PFSK-1 (cell line): ENCODE measurements around the gene LRMDA.

Experiments used
- FOXP2 ChIP-seq: optimal IDR thresholded peaks from 2 replicates; pipeline ENCODE3; 2011; ENCODE audit warnings: borderline replicate concordance, control low read depth, inconsistent platforms; ENCODE audit not compliant: insufficient read depth; ENCODE audit errors: extremely low read length, extremely low read depth
- POLR2AphosphoS5 ChIP-seq: IDR thresholded peaks from 2 replicates; pipeline ENCODE4 v1.6.1; 2012; ENCODE audit warnings: low read depth, mild to moderate bottlenecking, control low read depth, low read length, moderate library complexity
- REST ChIP-seq, 2 experiments: IDR thresholded peaks; 2 replicates each; pipeline versions ENCODE4 v1.6.1 to v1.8.0; 2011 to 2012; ENCODE audit warnings: low read depth in 2 of 2, low read length in 2 of 2, control low read depth in 1 of 2, inconsistent platforms in 1 of 2, mild to moderate bottlenecking in 1 of 2, moderate library complexity in 1 of 2; ENCODE audit not compliant: insufficient read depth in 1 of 2
- SIN3A ChIP-seq: IDR thresholded peaks from 2 replicates; pipeline ENCODE4 v1.6.1; 2012; ENCODE audit warnings: mild to moderate bottlenecking, low read length, moderate library complexity, borderline replicate concordance; ENCODE audit not compliant: insufficient read depth
- TAF1 ChIP-seq: IDR thresholded peaks from 2 replicates; pipeline ENCODE4 v1.6.1; 2012; ENCODE audit warnings: low read length, control low read depth, borderline replicate concordance; ENCODE audit not compliant: insufficient read depth

The LRMDA gene

GRCh38 chr10:75617485-75618155, 186.2 kb downstream of the LRMDA start:
- TF ChIP-seq FOXP2 (no peak), POLR2AphosphoS5 (no peak), SIN3A (no peak), REST (IDR thresholded peaks at IDR 0.05; ENCODE audit: insufficient read depth in 1 of 2, low read depth in 2 of 2, low read length in 2 of 2) (no peak), TAF1 (no peak)

- TF ChIP-seq POLR2AphosphoS5: no peak
- TF ChIP-seq REST (IDR thresholded peaks at IDR 0.05; ENCODE audit: insufficient read depth in 1 of 2, low read depth in 2 of 2, low read length in 2 of 2): no peak
- no peak for TF ChIP-seq TAF1
- no peak for TF ChIP-seq SIN3A
- TF ChIP-seq FOXP2: no peak
These were observed 188.2 kb downstream of the LRMDA start for GRCh38 chr10:75619635-75620034.

GRCh38 chr10:75620356-75620755, 188.9 kb downstream of the LRMDA start:
- no peak for TF ChIP-seq REST (IDR thresholded peaks at IDR 0.05; ENCODE audit: insufficient read depth in 1 of 2, low read depth in 2 of 2, low read length in 2 of 2)
- TF ChIP-seq SIN3A: no peak

GRCh38 chr10:75622503-75622902, 191.1 kb downstream of the LRMDA start:
- TF ChIP-seq POLR2AphosphoS5: no peak
- TF ChIP-seq TAF1: no peak
- TF ChIP-seq SIN3A: no peak
- no peak for TF ChIP-seq REST (IDR thresholded peaks at IDR 0.05; ENCODE audit: insufficient read depth in 1 of 2, low read depth in 2 of 2, low read length in 2 of 2)
